Right atrium auricular region (tissue), 2 donors: ENCODE data around the gene RBM6. TPM values are rescaled to one million over a fixed set of nuclear protein-coding genes. Genes with fewer than 3 reads are reported as not detected.

Experiments
- DNase-seq: peaks from one replicate; pipeline ENCODE4 v3.0.0-alpha.2; 2019; ENCODE audit warnings: low spot score
- H3K27ac ChIP-seq, 2 donors: fragments of 200-600 bp; sonication (generic); 1 replicate in 1 of 2; 2 replicates in 1 of 2; pipeline ENCODE4 v1.5.1; 2016 to 2019
- H3K27me3 ChIP-seq, 2 donors: fragments of 200-600 bp; sonication (generic); one replicate each; pipeline versions ENCODE4 v1.5.1 to v1.6.0; 2017 to 2019
- H3K36me3 ChIP-seq: fragments of 200-600 bp; sonication (generic); one replicate; pipeline ENCODE4 v1.5.1; 2016
- H3K4me1 ChIP-seq, 2 donors: fragments of 200-600 bp; sonication (generic); one replicate each; pipeline versions ENCODE4 v1.5.1 to v1.6.0; 2017 to 2019
- H3K4me3 ChIP-seq, 2 donors: fragments of 200-600 bp; sonication (generic); 1 replicate in 1 of 2; 2 replicates in 1 of 2; pipeline ENCODE4 v1.5.1; 2017 to 2019; ENCODE audit warnings: mild to moderate bottlenecking in 1 of 2, moderate library complexity in 1 of 2
- H3K9me3 ChIP-seq, 2 donors: fragments of 200-600 bp; sonication (generic); one replicate each; pipeline ENCODE4 v1.5.1; 2019
- CTCF ChIP-seq, 2 donors: fragments of 200-600 bp; sonication (generic); IDR thresholded peaks; one replicate each; pipeline ENCODE4 v1.5.1; 2019; ENCODE audit warnings: antibody characterized with exemption in 2 of 2
- total RNA-seq, 2 donors: library from RNA; depleted of rRNA; stranded (reverse); fragments of >200 nt; gene quantifications; one replicate each; pipeline ENCODE4 v1.1.0, GENCODE V29; 2016

RBM6 gene
- total RNA-seq, 2 donors from 2014 or later: 34.6 to 38.0 TPM

GRCh38 chr3:49906073-49906743 is 33.7 kb upstream of the RBM6 start:
- Histone ChIP-seq H3K4me3 (peak overlapping the region; percentile 7 to 32), H3K36me3 (peaks cover 12% of the 10 kb centered on the region), H3K4me1 (peaks cover 0 to 36% of the 10 kb centered on the region in 2 donors), H3K27me3 (no peaks in the 10 kb centered on the region), H3K9me3 (no peaks in the 10 kb centered on the region), H3K27ac (peak overlapping the region; percentile 48 to 54)
- peak; percentile 53 to 83 for TF ChIP-seq CTCF (IDR thresholded peaks at IDR 0.05)
- peak; percentile 64 for DNase-seq

GRCh38 chr3:49908373-49909199 is 31.4 kb upstream of the RBM6 start:
- peaks cover 0 to 24% of the 10 kb centered on the region in 2 donors for H3K4me1 ChIP-seq
- no peak overlapping the region for H3K4me3 ChIP-seq
- H3K27me3 ChIP-seq: no peaks in the 10 kb centered on the region
- H3K36me3 ChIP-seq: peaks cover 12% of the 10 kb centered on the region
- no peak for DNase-seq
- TF ChIP-seq CTCF (IDR thresholded peaks at IDR 0.05): no peak
- no peaks in the 10 kb centered on the region for H3K9me3 ChIP-seq
- H3K27ac ChIP-seq: no peak overlapping the region

- Histone ChIP-seq H3K9me3 (no peaks in the 10 kb centered on the region), H3K4me3 (no peak overlapping the region), H3K4me1 (peaks cover 0 to 10% of the 10 kb centered on the region in 2 donors), H3K36me3 (peaks cover 12% of the 10 kb centered on the region), H3K27me3 (no peaks in the 10 kb centered on the region), H3K27ac (no peak overlapping the region)
- no peak for DNase-seq
- no peak for TF ChIP-seq CTCF (IDR thresholded peaks at IDR 0.05)
These were observed 29.4 kb upstream of the RBM6 start for GRCh38 chr3:49910409-49911123.

- Histone ChIP-seq H3K27ac (no peak overlapping the region), H3K27me3 (no peaks in the 10 kb centered on the region), H3K36me3 (peaks cover 12% of the 10 kb centered on the region), H3K4me1 (peaks cover 0 to 5% of the 10 kb centered on the region in 2 donors), H3K4me3 (no peak overlapping the region), H3K9me3 (no peaks in the 10 kb centered on the region)
- no peak for DNase-seq
- no peak for TF ChIP-seq CTCF (IDR thresholded peaks at IDR 0.05)
These were observed 28.9 kb upstream of the RBM6 start for GRCh38 chr3:49911124-49911420.

- peaks cover 12% of the 10 kb centered on the region for H3K36me3 ChIP-seq
These were observed 28.3 kb upstream of the RBM6 start for GRCh38 chr3:49911611-49912010.

More at GRCh38 chr3:49911611-49912010, 28.3 kb upstream of the RBM6 start:
- Histone ChIP-seq H3K4me1 (no peaks in the 10 kb centered on the region), H3K4me3 (no peak overlapping the region), H3K9me3 (no peaks in the 10 kb centered on the region), H3K27ac (no peak overlapping the region), H3K27me3 (no peaks in the 10 kb centered on the region)
- DNase-seq: no peak
- TF ChIP-seq CTCF (IDR thresholded peaks at IDR 0.05): no peak
